Measurements from ENCODE around the gene GPSM3. TPM values are rescaled to one million over a fixed set of nuclear protein-coding genes. Genes with fewer than 3 reads are reported as not detected.

Gene GPSM3
- total RNA-seq, 1 experiment from 2014 or later, result 10.0 TPM

- ChIA-PET POLR2A (interaction anchor here (1.0 kb wide), 1 partner anchor 9 kb away, joined by 3 read pairs; no protein-coding TSS in a partner anchor), CTCF (no interaction called here)
- H3K9me3 Mint-ChIP-seq, result peaks cover 7% of the 10 kb centered on the region; the same call in 1 of the 2 replicates
- H3K36me3 Mint-ChIP-seq, result no peaks in the 10 kb centered on the region
- DNase-seq (ENCODE audit: low spot score), result no peak
- H3K27me3 Mint-ChIP-seq (ENCODE audit: low read depth), result peaks cover 4% of the 10 kb centered on the region; the same call in 1 of the 2 replicates
- no peak for ATAC-seq
- no peak overlapping the region for H3K4me3 Mint-ChIP-seq
- no peak for TF ChIP-seq SMAD4 (CRISPR knock-in tag; IDR thresholded peaks at IDR 0.05)
- TF ChIP-seq SP1 (CRISPR knock-in tag; conservative IDR thresholded peaks at IDR 0.05), result no peak
- TF ChIP-seq ZNF232 (CRISPR knock-in tag; IDR thresholded peaks at IDR 0.05), result no peak
- no peak for TF ChIP-seq ZNF263 (CRISPR knock-in tag; IDR thresholded peaks at IDR 0.05; ENCODE audit: low read depth)
- no peak for TF ChIP-seq ESRRA (CRISPR knock-in tag; IDR thresholded peaks at IDR 0.05; ENCODE audit: borderline replicate concordance)
- TF ChIP-seq E2F1 (CRISPR knock-in tag; IDR thresholded peaks at IDR 0.05), result no peak
- TF ChIP-seq SMAD3 (CRISPR knock-in tag; IDR thresholded peaks at IDR 0.05; ENCODE audit: borderline replicate concordance), result no peak
- no peak for TF ChIP-seq CREM (CRISPR knock-in tag; IDR thresholded peaks at IDR 0.05)
- no peak for TF ChIP-seq ETV6 (CRISPR knock-in tag; IDR thresholded peaks at IDR 0.05)
- TF ChIP-seq ZNF512 (CRISPR knock-in tag; IDR thresholded peaks at IDR 0.05; ENCODE audit: borderline replicate concordance), result no peak
- TF ChIP-seq ERG (CRISPR knock-in tag; IDR thresholded peaks at IDR 0.05), result no peak
- TF ChIP-seq ATF6 (CRISPR knock-in tag; IDR thresholded peaks at IDR 0.05), result no peak
- TF ChIP-seq IRF1 (CRISPR knock-in tag; IDR thresholded peaks at IDR 0.05), result no peak
- no peak for TF ChIP-seq ZNF138 (CRISPR knock-in tag; conservative IDR thresholded peaks at IDR 0.05)
- TF ChIP-seq MYBL2 (CRISPR knock-in tag; IDR thresholded peaks at IDR 0.05), result no peak
- TF ChIP-seq NFYB (CRISPR knock-in tag; conservative IDR thresholded peaks at IDR 0.05; ENCODE audit: low read depth), result no peak
- TF ChIP-seq PREB (CRISPR knock-in tag; IDR thresholded peaks at IDR 0.05; ENCODE audit: borderline replicate concordance), result no peak
- TF ChIP-seq NR1H2 (CRISPR knock-in tag; IDR thresholded peaks at IDR 0.05), result no peak
- TF ChIP-seq NR3C1 (CRISPR knock-in tag; conservative IDR thresholded peaks at IDR 0.05; ENCODE audit: low read depth), result no peak
- H3K27ac Mint-ChIP-seq, result no peak overlapping the region
- H3K4me1 Mint-ChIP-seq, result no peaks in the 10 kb centered on the region
These were observed 11.8 kb upstream of the GPSM3 start for GRCh38 chr6:32204268-32204715.
